Type B pancreatic cell (in vitro differentiated cells): ENCODE measurements around the gene RHBG. TPM values are rescaled to one million over a fixed set of nuclear protein-coding genes. Genes with fewer than 3 reads are reported as not detected.
A peak's percentile ranks its signal among the peaks of the same experiment; 100 is the strongest.

Experiments
- DNase-seq: peaks from one replicate; pipeline ENCODE4 v3.0.0; 2021; ENCODE audit warnings: mixed read lengths; ENCODE audit not compliant: unreplicated experiment; ENCODE audit errors: extremely low spot score
- H3K27ac Mint-ChIP-seq: 2 replicates; pipeline ENCODE4 v1.8.0; 2021; ENCODE audit warnings: mild to moderate bottlenecking, mixed read lengths
- H3K27me3 Mint-ChIP-seq: 2 replicates; pipeline ENCODE4 v1.8.0; 2021; ENCODE audit warnings: mixed read lengths
- H3K36me3 Mint-ChIP-seq: 2 replicates; pipeline ENCODE4 v1.8.0; 2021; ENCODE audit warnings: mixed read lengths
- H3K4me1 Mint-ChIP-seq: one replicate; pipeline ENCODE4 v1.8.0; 2021; ENCODE audit warnings: mixed read lengths; ENCODE audit not compliant: unreplicated experiment
- H3K4me3 Mint-ChIP-seq: 2 replicates; pipeline ENCODE4 v1.8.0; 2021; ENCODE audit warnings: mild to moderate bottlenecking, mixed read lengths
- H3K9me3 Mint-ChIP-seq: 2 replicates; pipeline ENCODE4 v1.8.0; 2021; ENCODE audit warnings: mixed read lengths
- CTCF ChIP-seq: fragments of 200-600 bp; sonication (generic); conservative IDR thresholded peaks from 2 replicates; pipeline ENCODE4 v1.5.0; 2021; ENCODE audit warnings: antibody characterized with exemption, mild to moderate bottlenecking
- total RNA-seq: library from RNA; stranded (reverse); gene quantifications from 2 replicates; pipeline ENCODE4 v1.2.1, GENCODE V29; 2021; ENCODE audit warnings: low replicate concordance

RHBG gene
- total RNA-seq, 1 donor from 2014 or later = 0.17 TPM

DNA sequence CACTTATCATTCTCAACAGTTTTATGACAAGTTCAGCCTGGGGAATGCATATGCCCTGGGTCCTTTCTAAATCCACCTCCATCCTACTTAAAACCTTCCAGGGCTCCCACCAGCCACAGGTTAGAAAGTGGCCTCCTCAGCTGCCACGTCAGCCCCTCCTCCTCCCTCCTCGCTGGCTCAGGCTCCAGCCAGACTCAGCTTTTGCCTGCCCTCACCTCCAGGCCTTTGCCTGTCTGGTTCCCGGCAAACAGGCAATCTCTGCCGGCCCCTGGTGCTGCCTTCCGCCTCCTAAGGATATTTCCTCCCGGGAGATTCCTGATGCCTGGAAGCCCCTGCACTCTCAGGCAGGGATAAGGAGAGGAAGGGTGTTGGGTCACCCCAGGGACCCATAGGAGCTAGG is 9.5 kb downstream of the RHBG start:
- no peak for TF ChIP-seq CTCF
- Mint-ChIP-seq H3K9me3 (no peaks in the 10 kb centered on the region), H3K27me3 (peaks cover 25% of the 10 kb centered on the region), H3K4me1 (no peaks in the 10 kb centered on the region), H3K27ac (no peak overlapping the region), H3K36me3 (no peaks in the 10 kb centered on the region), H3K4me3 (no peak overlapping the region)
- no peak for DNase-seq

DNA sequence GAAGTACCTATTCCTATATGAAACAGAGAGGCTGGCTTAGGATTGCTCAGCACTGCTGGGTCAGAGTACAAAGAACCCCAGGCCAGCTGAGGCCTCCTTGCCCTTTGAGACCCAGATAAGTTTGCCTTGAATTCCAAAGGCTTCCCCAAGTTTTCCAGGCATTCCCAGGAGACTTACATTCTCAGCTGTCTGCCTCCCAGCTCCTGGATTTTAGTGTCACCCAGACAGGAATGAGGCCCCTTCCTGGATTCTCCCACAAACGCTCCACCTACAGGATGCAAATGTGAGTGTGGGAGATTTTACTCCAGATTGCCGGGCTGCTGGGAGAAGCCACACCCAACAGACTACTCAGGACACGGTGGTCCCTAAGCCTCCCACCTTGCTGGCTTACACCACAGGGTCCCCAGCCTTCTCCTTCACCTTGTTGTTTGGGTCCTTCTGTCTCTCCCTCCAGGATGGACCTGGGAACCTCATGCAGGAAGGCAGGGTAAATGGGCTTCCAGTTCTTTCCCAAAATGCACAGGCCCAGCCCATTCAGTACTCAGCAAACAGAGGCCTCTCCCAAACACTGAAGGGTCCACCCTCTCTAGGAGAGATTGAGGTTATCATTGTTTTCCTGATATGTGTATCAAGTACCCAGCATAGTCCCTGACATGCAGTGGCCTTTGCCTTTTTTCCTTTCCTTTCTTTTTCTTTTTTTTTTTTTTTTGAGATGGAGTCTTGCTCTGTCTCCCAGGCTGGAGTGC is 10.6 kb downstream of the RHBG start:
- Mint-ChIP-seq H3K4me1 (no peaks in the 10 kb centered on the region), H3K9me3 (no peaks in the 10 kb centered on the region), H3K27me3 (peaks cover 16% of the 10 kb centered on the region), H3K27ac (no peak overlapping the region), H3K4me3 (no peak overlapping the region), H3K36me3 (no peaks in the 10 kb centered on the region)
- no peak for DNase-seq
- no peak for TF ChIP-seq CTCF

GRCh38 chr1:156382561-156382960 is 13.6 kb downstream of the RHBG start:
- no peak for DNase-seq
- no peak for TF ChIP-seq CTCF

GRCh38 chr1:156383023-156383422 is 14.0 kb downstream of the RHBG start:
- no peak overlapping the region for H3K4me3 Mint-ChIP-seq
- H3K27me3 Mint-ChIP-seq = peaks cover 42% of the 10 kb centered on the region
- H3K27ac Mint-ChIP-seq = no peak overlapping the region
- peak; percentile 87 for TF ChIP-seq CTCF
- H3K9me3 Mint-ChIP-seq = no peaks in the 10 kb centered on the region
- no peaks in the 10 kb centered on the region for H3K36me3 Mint-ChIP-seq
- DNase-seq = no peak
- peaks cover 4% of the 10 kb centered on the region for H3K4me1 Mint-ChIP-seq

More at GRCh38 chr1:156382561-156382960, 13.6 kb downstream of the RHBG start:
- Mint-ChIP-seq H3K36me3 (no peaks in the 10 kb centered on the region), H3K27ac (no peak overlapping the region), H3K4me3 (no peak overlapping the region), H3K27me3 (peaks cover 38% of the 10 kb centered on the region), H3K9me3 (no peaks in the 10 kb centered on the region), H3K4me1 (peaks cover 4% of the 10 kb centered on the region)

GRCh38 chr1:156384007-156384406 is 15.0 kb downstream of the RHBG start:
- peaks cover 4% of the 10 kb centered on the region for H3K4me1 Mint-ChIP-seq
- H3K36me3 Mint-ChIP-seq = no peaks in the 10 kb centered on the region
- DNase-seq = no peak
- no peak overlapping the region for H3K27ac Mint-ChIP-seq
- no peaks in the 10 kb centered on the region for H3K9me3 Mint-ChIP-seq
- H3K4me3 Mint-ChIP-seq = no peak overlapping the region
- no peak for TF ChIP-seq CTCF
- H3K27me3 Mint-ChIP-seq = peaks cover 50% of the 10 kb centered on the region
